Measurements from ENCODE around the gene TRIM32. TPM values are rescaled to one million over a fixed set of nuclear protein-coding genes. Genes with fewer than 3 reads are reported as not detected.

TRIM32 gene
- polyA plus RNA-seq, 1 donor (not counting 4 experiments of a cell fraction or from before 2014, with no cell fraction given) = 21.3 TPM

DNA sequence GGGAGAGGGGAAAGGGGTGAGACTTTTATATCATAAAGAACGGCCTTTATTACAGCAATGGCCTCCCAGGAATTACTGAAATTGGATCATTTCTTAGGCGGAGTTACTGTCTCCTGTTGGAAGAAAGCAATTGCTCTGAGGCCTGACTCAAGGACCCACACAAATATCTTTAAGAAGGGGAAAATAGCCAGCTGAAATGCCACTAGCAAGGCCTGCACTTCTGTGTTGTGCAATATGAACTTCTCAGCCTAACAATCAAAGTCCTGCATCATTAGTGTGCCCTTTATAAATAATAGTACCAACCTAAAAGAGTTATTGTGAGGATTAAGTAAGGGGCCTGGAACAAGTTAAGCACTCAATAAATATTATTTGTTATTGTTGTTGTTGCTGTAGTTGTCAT lies 30.1 kb upstream of the TRIM32 start:
- peaks cover 15% of the 10 kb centered on the region for H3K4me1 ChIP-seq (ENCODE audit: control insufficient read depth, extremely low read depth, insufficient read depth, low read length)
- no peak overlapping the region for H3K27ac ChIP-seq (ENCODE audit: control insufficient read depth, insufficient read depth, low read length)
- H2AFZ ChIP-seq (ENCODE audit: control insufficient read depth, low read length) = no peak overlapping the region
- no peak overlapping the region for H3K4me3 ChIP-seq (ENCODE audit: control insufficient read depth in 2 of 3, extremely low read depth in 1 of 3, insufficient read depth in 2 of 3, low read depth in 1 of 3, low read length in 3 of 3)
- H3K27me3 ChIP-seq (ENCODE audit: control insufficient read depth, extremely low read depth, insufficient read depth, low read length) = no peaks in the 10 kb centered on the region
- dilution Hi-C loops (cut with MboI; ENCODE audit: extremely low pct_ligation_motif_present, low sequenced_read_pairs) = no loop called here
- TF ChIP-seq, protein P1, sequence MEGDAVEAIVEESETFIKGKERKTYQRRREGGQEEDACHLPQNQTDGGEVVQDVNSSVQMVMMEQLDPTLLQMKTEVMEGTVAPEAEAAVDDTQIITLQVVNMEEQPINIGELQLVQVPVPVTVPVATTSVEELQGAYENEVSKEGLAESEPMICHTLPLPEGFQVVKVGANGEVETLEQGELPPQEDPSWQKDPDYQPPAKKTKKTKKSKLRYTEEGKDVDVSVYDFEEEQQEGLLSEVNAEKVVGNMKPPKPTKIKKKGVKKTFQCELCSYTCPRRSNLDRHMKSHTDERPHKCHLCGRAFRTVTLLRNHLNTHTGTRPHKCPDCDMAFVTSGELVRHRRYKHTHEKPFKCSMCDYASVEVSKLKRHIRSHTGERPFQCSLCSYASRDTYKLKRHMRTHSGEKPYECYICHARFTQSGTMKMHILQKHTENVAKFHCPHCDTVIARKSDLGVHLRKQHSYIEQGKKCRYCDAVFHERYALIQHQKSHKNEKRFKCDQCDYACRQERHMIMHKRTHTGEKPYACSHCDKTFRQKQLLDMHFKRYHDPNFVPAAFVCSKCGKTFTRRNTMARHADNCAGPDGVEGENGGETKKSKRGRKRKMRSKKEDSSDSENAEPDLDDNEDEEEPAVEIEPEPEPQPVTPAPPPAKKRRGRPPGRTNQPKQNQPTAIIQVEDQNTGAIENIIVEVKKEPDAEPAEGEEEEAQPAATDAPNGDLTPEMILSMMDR (optimal IDR thresholded peaks at IDR 0.05 in 1 of 3, IDR thresholded peaks at IDR 0.05 in 1 of 3, conservative IDR thresholded peaks at IDR 0.05 in 1 of 3; ENCODE audit: extremely low read depth in 1 of 3, insufficient read depth in 2 of 3, low read length in 3 of 3) = no peak
- no peak for TF ChIP-seq EZH2 (IDR thresholded peaks at IDR 0.05; ENCODE audit: low read length)
- no peaks in the 10 kb centered on the region for H4K20me1 ChIP-seq (ENCODE audit: control insufficient read depth, extremely low read depth, insufficient read depth, low read length)
- no peak overlapping the region for H3K9ac ChIP-seq (ENCODE audit: control insufficient read depth, extremely low read depth, insufficient read depth, low read length)
- DNase-seq (ENCODE audit: low read depth, low spot score) (no peak), FAIRE-seq (no peak)
- H3K9me3 ChIP-seq (ENCODE audit: control insufficient read depth, low read depth, low read length) = no peaks in the 10 kb centered on the region
- H3K79me2 ChIP-seq (ENCODE audit: control insufficient read depth, insufficient read depth, low read length) = no peaks in the 10 kb centered on the region
- no peaks in the 10 kb centered on the region for H3K9me1 ChIP-seq (ENCODE audit: control insufficient read depth, extremely low read depth, insufficient read depth, low read length)
- H3K4me2 ChIP-seq (ENCODE audit: control insufficient read depth, extremely low read depth, insufficient read depth, low read depth, low read length) = no peak overlapping the region
- no peaks in the 10 kb centered on the region for H3K36me3 ChIP-seq (ENCODE audit: control insufficient read depth in 2 of 2, extremely low read depth in 1 of 2, insufficient read depth in 2 of 2, low read length in 2 of 2)

DNA sequence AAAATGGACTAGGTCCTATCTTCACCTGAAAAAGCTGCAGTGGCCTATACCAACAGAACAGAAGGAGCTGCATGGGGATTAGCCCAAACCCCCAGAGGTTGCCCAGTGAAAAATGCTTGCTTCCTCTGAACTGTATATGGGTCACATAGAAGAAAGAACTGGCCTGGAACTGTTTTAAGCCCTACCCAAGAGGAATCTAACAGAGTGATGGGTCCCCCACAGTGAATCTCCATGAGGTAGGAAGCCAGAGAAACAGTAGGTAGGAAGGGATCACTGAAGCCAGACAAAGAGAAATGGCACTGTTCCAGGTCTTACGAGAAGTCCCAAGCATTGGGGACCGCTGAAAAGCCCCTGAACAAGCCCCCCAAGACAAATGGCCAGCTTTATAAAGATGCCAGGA lies 28.8 kb upstream of the TRIM32 start:
- dilution Hi-C loops (cut with MboI; ENCODE audit: extremely low pct_ligation_motif_present, low sequenced_read_pairs) = no loop called here
- H3K4me3 ChIP-seq (ENCODE audit: control insufficient read depth in 2 of 3, extremely low read depth in 1 of 3, insufficient read depth in 2 of 3, low read depth in 1 of 3, low read length in 3 of 3) = no peak overlapping the region
- no peak overlapping the region for H2AFZ ChIP-seq (ENCODE audit: control insufficient read depth, low read length)
- no peak overlapping the region for H3K4me2 ChIP-seq (ENCODE audit: control insufficient read depth, extremely low read depth, insufficient read depth, low read depth, low read length)
- no peaks in the 10 kb centered on the region for H3K9me3 ChIP-seq (ENCODE audit: control insufficient read depth, low read depth, low read length)
- H3K9me1 ChIP-seq (ENCODE audit: control insufficient read depth, extremely low read depth, insufficient read depth, low read length) = no peaks in the 10 kb centered on the region
- DNase-seq (ENCODE audit: low read depth, low spot score) (no peak), FAIRE-seq (no peak)
- H3K4me1 ChIP-seq (ENCODE audit: control insufficient read depth, extremely low read depth, insufficient read depth, low read length) = peaks cover 15% of the 10 kb centered on the region
- no peaks in the 10 kb centered on the region for H3K79me2 ChIP-seq (ENCODE audit: control insufficient read depth, insufficient read depth, low read length)
- TF ChIP-seq, protein P1 (optimal IDR thresholded peaks at IDR 0.05 in 1 of 3, IDR thresholded peaks at IDR 0.05 in 1 of 3, conservative IDR thresholded peaks at IDR 0.05 in 1 of 3; ENCODE audit: extremely low read depth in 1 of 3, insufficient read depth in 2 of 3, low read length in 3 of 3) = no peak
- H4K20me1 ChIP-seq (ENCODE audit: control insufficient read depth, extremely low read depth, insufficient read depth, low read length) = no peaks in the 10 kb centered on the region
- no peaks in the 10 kb centered on the region for H3K36me3 ChIP-seq (ENCODE audit: control insufficient read depth in 2 of 2, extremely low read depth in 1 of 2, insufficient read depth in 2 of 2, low read length in 2 of 2)
- H3K9ac ChIP-seq (ENCODE audit: control insufficient read depth, extremely low read depth, insufficient read depth, low read length) = no peak overlapping the region
- no peak overlapping the region for H3K27ac ChIP-seq (ENCODE audit: control insufficient read depth, insufficient read depth, low read length)
- no peaks in the 10 kb centered on the region for H3K27me3 ChIP-seq (ENCODE audit: control insufficient read depth, extremely low read depth, insufficient read depth, low read length)

Data from keratinocyte (primary cell).